WTC11 (cell line): Measurements from ENCODE around the gene TMEM178B. TPM values are rescaled to one million over a fixed set of nuclear protein-coding genes. Genes with fewer than 3 reads are reported as not detected.

ENCODE experiments used
- ATAC-seq: fragments of 200-7000 bp; cut with Tn5 transposase; 2 replicates; pipeline ENCODE4 v1.10.0; 2021; ENCODE audit warnings: mild to moderate bottlenecking, moderate library complexity
- CTCF ChIA-PET: fragments of 300-600 bp; sonication (Branson Sonifier 250); formaldehyde crosslinking; loops from one replicate; lab custom pipeline; 2021; ENCODE audit warnings: antibody characterized with exemption; lab: Charles Lee
- POLR2A ChIA-PET: fragments of 350-600 bp; sonication (Branson Sonifier 250); formaldehyde crosslinking; loops from one replicate; lab custom pipeline; 2021; ENCODE audit warnings: antibody characterized with exemption; lab: Charles Lee
- DNase-seq: peaks from one replicate; pipeline ENCODE4 v3.0.0; 2021; ENCODE audit warnings: low spot score
- H3K27ac Mint-ChIP-seq: 2 replicates; pipeline ENCODE4 v1.8.0; 2021; ENCODE audit warnings: mixed read lengths
- H3K27me3 Mint-ChIP-seq: 2 replicates; pipeline ENCODE4 v1.8.0; 2021; ENCODE audit warnings: low read depth, mild to moderate bottlenecking, moderate library complexity, mixed read lengths
- H3K36me3 Mint-ChIP-seq: 2 replicates; pipeline ENCODE4 v1.8.0; 2021; ENCODE audit warnings: mixed read lengths
- H3K4me1 Mint-ChIP-seq: 2 replicates; pipeline ENCODE4 v1.8.0; 2022; ENCODE audit warnings: mixed read lengths
- H3K4me3 Mint-ChIP-seq: 2 replicates; pipeline ENCODE4 v1.8.0; 2021; ENCODE audit warnings: mild to moderate bottlenecking, moderate library complexity, mixed read lengths
- H3K9me3 Mint-ChIP-seq: 2 replicates; pipeline ENCODE4 v1.8.0; 2021; ENCODE audit warnings: mixed read lengths
- EMX1 ChIP-seq: fragments of 250-450 bp; sonication (Bioruptor Pico); IDR thresholded peaks from 2 replicates; pipeline ENCODE4 v1.8.0; 2021; ENCODE audit warnings: mild to moderate bottlenecking
- GTF2I ChIP-seq: fragments of 250-450 bp; sonication (Bioruptor Pico); conservative IDR thresholded peaks from 2 replicates; pipeline ENCODE4 v1.4.0; 2021; ENCODE audit warnings: mild to moderate bottlenecking
- NFATC4 ChIP-seq: fragments of 250-450 bp; sonication (Bioruptor Pico); IDR thresholded peaks from 2 replicates; pipeline ENCODE4 v1.9.0; 2021; ENCODE audit warnings: mild to moderate bottlenecking
- NR3C1 ChIP-seq: sonication (generic); formaldehyde crosslinking; conservative IDR thresholded peaks from 2 replicates; pipeline ENCODE4 v1.8.1; 2023; ENCODE audit warnings: low read depth, mild to moderate bottlenecking, missing genetic modification reagents
- SMAD3 ChIP-seq: sonication (generic); formaldehyde crosslinking; IDR thresholded peaks from 2 replicates; pipeline ENCODE4 v1.8.0; 2022; ENCODE audit warnings: missing genetic modification reagents, mild to moderate bottlenecking, borderline replicate concordance
- ZBTB21 ChIP-seq: sonication (generic); formaldehyde crosslinking; IDR thresholded peaks from 2 replicates; pipeline ENCODE4 v1.8.1; 2023; ENCODE audit warnings: mild to moderate bottlenecking, missing genetic modification reagents, borderline replicate concordance
- ZNF396 ChIP-seq: fragments of 250-450 bp; sonication (Bioruptor Pico); IDR thresholded peaks from 2 replicates; pipeline ENCODE4 v1.8.0; 2021; ENCODE audit warnings: mild to moderate bottlenecking, moderate library complexity, borderline replicate concordance
- total RNA-seq: library from RNA; stranded (reverse); gene quantifications from 3 replicates; pipeline ENCODE4 v1.2.3, GENCODE V29; 2021
- TF ChIP-seq, protein P1 (sequence below): sonication (generic); formaldehyde crosslinking; IDR thresholded peaks from 2 replicates; pipeline ENCODE4 v1.8.0; 2023; ENCODE audit warnings: missing genetic modification reagents, mild to moderate bottlenecking, borderline replicate concordance
- TF ChIP-seq, protein P2 (sequence below): sonication (generic); formaldehyde crosslinking; conservative IDR thresholded peaks from 2 replicates; pipeline ENCODE4 v1.8.1; 2022; ENCODE audit warnings: mild to moderate bottlenecking, missing genetic modification reagents
- TF ChIP-seq, protein P3 (sequence below): sonication (generic); formaldehyde crosslinking; IDR thresholded peaks from 2 replicates; pipeline ENCODE4 v1.8.1; 2022; ENCODE audit warnings: mild to moderate bottlenecking, missing genetic modification reagents, moderate library complexity, borderline replicate concordance
- TF ChIP-seq, protein P4 (sequence below): sonication (generic); formaldehyde crosslinking; IDR thresholded peaks from 2 replicates; pipeline ENCODE4 v1.8.0; 2022; ENCODE audit warnings: mild to moderate bottlenecking, missing genetic modification reagents
- TF ChIP-seq, protein P5 (sequence below): sonication (generic); formaldehyde crosslinking; IDR thresholded peaks from 2 replicates; pipeline ENCODE4 v1.8.0; 2022; ENCODE audit warnings: mild to moderate bottlenecking, missing genetic modification reagents
- TF ChIP-seq, protein P6 (sequence below): fragments of 250-450 bp; sonication (Bioruptor Pico); IDR thresholded peaks from 2 replicates; pipeline ENCODE4 v1.9.0; 2021; ENCODE audit warnings: mild to moderate bottlenecking, borderline replicate concordance

The TMEM178B gene
- total RNA-seq, 1 experiment from 2014 or later, result 20.4 TPM

DNA sequence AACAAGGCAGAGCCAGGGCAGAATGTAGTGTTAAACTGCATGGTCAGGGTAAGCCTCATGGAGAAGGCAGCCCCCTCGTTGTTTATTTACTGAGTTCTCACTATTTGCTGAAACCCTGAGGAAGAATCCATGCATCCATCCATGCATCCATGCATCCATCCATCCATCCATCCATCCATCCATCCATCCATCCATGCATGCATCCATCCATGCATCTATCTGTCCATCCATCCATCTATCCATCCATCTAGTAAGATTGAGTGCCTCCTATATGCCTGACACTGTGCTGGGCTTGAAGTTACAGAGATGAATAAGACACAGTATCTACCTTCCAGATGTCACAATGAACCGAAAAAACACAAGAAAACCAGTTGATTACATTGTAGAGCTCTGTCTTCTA is 275.9 kb downstream of the TMEM178B start:
- H3K4me1 Mint-ChIP-seq, result peaks cover 10% of the 10 kb centered on the region
- H3K27ac Mint-ChIP-seq, result no peak overlapping the region
- ChIA-PET CTCF (no interaction called here), POLR2A (no interaction called here)
- H3K9me3 Mint-ChIP-seq, result peaks cover 5% of the 10 kb centered on the region; the same call in 1 of the 2 replicates
- DNase-seq, result no peak
- ATAC-seq, result no peak
- H3K27me3 Mint-ChIP-seq, result no peaks in the 10 kb centered on the region
- TF ChIP-seq, protein P1, sequence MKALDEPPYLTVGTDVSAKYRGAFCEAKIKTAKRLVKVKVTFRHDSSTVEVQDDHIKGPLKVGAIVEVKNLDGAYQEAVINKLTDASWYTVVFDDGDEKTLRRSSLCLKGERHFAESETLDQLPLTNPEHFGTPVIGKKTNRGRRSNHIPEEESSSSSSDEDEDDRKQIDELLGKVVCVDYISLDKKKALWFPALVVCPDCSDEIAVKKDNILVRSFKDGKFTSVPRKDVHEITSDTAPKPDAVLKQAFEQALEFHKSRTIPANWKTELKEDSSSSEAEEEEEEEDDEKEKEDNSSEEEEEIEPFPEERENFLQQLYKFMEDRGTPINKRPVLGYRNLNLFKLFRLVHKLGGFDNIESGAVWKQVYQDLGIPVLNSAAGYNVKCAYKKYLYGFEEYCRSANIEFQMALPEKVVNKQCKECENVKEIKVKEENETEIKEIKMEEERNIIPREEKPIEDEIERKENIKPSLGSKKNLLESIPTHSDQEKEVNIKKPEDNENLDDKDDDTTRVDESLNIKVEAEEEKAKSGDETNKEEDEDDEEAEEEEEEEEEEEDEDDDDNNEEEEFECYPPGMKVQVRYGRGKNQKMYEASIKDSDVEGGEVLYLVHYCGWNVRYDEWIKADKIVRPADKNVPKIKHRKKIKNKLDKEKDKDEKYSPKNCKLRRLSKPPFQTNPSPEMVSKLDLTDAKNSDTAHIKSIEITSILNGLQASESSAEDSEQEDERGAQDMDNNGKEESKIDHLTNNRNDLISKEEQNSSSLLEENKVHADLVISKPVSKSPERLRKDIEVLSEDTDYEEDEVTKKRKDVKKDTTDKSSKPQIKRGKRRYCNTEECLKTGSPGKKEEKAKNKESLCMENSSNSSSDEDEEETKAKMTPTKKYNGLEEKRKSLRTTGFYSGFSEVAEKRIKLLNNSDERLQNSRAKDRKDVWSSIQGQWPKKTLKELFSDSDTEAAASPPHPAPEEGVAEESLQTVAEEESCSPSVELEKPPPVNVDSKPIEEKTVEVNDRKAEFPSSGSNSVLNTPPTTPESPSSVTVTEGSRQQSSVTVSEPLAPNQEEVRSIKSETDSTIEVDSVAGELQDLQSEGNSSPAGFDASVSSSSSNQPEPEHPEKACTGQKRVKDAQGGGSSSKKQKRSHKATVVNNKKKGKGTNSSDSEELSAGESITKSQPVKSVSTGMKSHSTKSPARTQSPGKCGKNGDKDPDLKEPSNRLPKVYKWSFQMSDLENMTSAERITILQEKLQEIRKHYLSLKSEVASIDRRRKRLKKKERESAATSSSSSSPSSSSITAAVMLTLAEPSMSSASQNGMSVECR, result no peak
- TF ChIP-seq, protein P2, sequence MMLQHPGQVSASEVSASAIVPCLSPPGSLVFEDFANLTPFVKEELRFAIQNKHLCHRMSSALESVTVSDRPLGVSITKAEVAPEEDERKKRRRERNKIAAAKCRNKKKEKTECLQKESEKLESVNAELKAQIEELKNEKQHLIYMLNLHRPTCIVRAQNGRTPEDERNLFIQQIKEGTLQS, result no peak
- no peak for TF ChIP-seq SMAD3 (CRISPR knock-in tag)
- TF ChIP-seq, protein P3, sequence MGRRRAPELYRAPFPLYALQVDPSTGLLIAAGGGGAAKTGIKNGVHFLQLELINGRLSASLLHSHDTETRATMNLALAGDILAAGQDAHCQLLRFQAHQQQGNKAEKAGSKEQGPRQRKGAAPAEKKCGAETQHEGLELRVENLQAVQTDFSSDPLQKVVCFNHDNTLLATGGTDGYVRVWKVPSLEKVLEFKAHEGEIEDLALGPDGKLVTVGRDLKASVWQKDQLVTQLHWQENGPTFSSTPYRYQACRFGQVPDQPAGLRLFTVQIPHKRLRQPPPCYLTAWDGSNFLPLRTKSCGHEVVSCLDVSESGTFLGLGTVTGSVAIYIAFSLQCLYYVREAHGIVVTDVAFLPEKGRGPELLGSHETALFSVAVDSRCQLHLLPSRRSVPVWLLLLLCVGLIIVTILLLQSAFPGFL (CRISPR knock-in tag), result no peak
- TF ChIP-seq ZNF396 (CRISPR knock-in tag), result no peak
- TF ChIP-seq, protein P4, sequence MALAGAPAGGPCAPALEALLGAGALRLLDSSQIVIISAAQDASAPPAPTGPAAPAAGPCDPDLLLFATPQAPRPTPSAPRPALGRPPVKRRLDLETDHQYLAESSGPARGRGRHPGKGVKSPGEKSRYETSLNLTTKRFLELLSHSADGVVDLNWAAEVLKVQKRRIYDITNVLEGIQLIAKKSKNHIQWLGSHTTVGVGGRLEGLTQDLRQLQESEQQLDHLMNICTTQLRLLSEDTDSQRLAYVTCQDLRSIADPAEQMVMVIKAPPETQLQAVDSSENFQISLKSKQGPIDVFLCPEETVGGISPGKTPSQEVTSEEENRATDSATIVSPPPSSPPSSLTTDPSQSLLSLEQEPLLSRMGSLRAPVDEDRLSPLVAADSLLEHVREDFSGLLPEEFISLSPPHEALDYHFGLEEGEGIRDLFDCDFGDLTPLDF (CRISPR knock-in tag), result no peak
- TF ChIP-seq EMX1, result no peak
- no peak for TF ChIP-seq NFATC4 (CRISPR knock-in tag)
- no peak for TF ChIP-seq ZBTB21
- TF ChIP-seq, protein P5, sequence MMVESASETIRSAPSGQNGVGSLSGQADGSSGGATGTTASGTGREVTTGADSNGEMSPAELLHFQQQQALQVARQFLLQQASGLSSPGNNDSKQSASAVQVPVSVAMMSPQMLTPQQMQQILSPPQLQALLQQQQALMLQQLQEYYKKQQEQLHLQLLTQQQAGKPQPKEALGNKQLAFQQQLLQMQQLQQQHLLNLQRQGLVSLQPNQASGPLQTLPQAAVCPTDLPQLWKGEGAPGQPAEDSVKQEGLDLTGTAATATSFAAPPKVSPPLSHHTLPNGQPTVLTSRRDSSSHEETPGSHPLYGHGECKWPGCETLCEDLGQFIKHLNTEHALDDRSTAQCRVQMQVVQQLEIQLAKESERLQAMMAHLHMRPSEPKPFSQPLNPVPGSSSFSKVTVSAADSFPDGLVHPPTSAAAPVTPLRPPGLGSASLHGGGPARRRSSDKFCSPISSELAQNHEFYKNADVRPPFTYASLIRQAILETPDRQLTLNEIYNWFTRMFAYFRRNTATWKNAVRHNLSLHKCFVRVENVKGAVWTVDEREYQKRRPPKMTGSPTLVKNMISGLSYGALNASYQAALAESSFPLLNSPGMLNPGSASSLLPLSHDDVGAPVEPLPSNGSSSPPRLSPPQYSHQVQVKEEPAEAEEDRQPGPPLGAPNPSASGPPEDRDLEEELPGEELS (CRISPR knock-in tag), result no peak
- no peak for TF ChIP-seq NR3C1 (CRISPR knock-in tag)
- no peak for TF ChIP-seq GTF2I (CRISPR knock-in tag)
- TF ChIP-seq, protein P6, sequence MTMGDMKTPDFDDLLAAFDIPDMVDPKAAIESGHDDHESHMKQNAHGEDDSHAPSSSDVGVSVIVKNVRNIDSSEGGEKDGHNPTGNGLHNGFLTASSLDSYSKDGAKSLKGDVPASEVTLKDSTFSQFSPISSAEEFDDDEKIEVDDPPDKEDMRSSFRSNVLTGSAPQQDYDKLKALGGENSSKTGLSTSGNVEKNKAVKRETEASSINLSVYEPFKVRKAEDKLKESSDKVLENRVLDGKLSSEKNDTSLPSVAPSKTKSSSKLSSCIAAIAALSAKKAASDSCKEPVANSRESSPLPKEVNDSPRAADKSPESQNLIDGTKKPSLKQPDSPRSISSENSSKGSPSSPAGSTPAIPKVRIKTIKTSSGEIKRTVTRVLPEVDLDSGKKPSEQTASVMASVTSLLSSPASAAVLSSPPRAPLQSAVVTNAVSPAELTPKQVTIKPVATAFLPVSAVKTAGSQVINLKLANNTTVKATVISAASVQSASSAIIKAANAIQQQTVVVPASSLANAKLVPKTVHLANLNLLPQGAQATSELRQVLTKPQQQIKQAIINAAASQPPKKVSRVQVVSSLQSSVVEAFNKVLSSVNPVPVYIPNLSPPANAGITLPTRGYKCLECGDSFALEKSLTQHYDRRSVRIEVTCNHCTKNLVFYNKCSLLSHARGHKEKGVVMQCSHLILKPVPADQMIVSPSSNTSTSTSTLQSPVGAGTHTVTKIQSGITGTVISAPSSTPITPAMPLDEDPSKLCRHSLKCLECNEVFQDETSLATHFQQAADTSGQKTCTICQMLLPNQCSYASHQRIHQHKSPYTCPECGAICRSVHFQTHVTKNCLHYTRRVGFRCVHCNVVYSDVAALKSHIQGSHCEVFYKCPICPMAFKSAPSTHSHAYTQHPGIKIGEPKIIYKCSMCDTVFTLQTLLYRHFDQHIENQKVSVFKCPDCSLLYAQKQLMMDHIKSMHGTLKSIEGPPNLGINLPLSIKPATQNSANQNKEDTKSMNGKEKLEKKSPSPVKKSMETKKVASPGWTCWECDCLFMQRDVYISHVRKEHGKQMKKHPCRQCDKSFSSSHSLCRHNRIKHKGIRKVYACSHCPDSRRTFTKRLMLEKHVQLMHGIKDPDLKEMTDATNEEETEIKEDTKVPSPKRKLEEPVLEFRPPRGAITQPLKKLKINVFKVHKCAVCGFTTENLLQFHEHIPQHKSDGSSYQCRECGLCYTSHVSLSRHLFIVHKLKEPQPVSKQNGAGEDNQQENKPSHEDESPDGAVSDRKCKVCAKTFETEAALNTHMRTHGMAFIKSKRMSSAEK (CRISPR knock-in tag), result no peak
- H3K4me3 Mint-ChIP-seq, result no peak overlapping the region
- no peaks in the 10 kb centered on the region for H3K36me3 Mint-ChIP-seq
